Stimulated activated CD8-positive, alpha-beta memory T cell treated with anti-CD3 and anti-CD28 coated beads, Interleukin-12 subunit alpha, Interleukin-12 subunit beta, amount 100 ng/mL, for 24 hours (primary cell): Measurements from ENCODE around the gene RAC3.

Experiments
- DNase-seq: peaks from one replicate; pipeline ENCODE4 v3.0.0-alpha.2; 2020; ENCODE audit errors: extremely low read depth

RAC3 gene

GRCh38 chr17:82076018-82076784 is 44.7 kb downstream of the RAC3 start:
- no peak for DNase-seq

- no peak for DNase-seq
Observed at GRCh38 chr17:82076785-82077591, 45.5 kb downstream of the RAC3 start.

- DNase-seq, result no peak
Observed at GRCh38 chr17:82077617-82078358, 46.3 kb downstream of the RAC3 start.

- DNase-seq, result no peak
Observed at GRCh38 chr17:82078433-82078832, 47.0 kb downstream of the RAC3 start.

- no peak for DNase-seq
Observed at GRCh38 chr17:82079001-82079677, 47.7 kb downstream of the RAC3 start.

- no peak for DNase-seq
Observed at GRCh38 chr17:82080048-82080788, 48.7 kb downstream of the RAC3 start.

- no peak for DNase-seq
Observed at GRCh38 chr17:82080789-82081464, 49.4 kb downstream of the RAC3 start.

- no peak for DNase-seq
Observed at GRCh38 chr17:82081546-82081945, 50.1 kb downstream of the RAC3 start.

GRCh38 chr17:82081966-82082365 is 50.5 kb downstream of the RAC3 start:
- no peak for DNase-seq

- no peak for DNase-seq
Observed at GRCh38 chr17:82082456-82082855, 51.0 kb downstream of the RAC3 start.

GRCh38 chr17:82083009-82083408 is 51.5 kb downstream of the RAC3 start:
- DNase-seq, result no peak
